MM.1S (cell line): ENCODE measurements around the gene SLIT3.

Source experiments
- DNase-seq: peaks from one replicate; pipeline ENCODE4 v3.0.0-alpha.2; 2015
- H2AFZ ChIP-seq: fragments of 300-600 bp; sonication (generic); 2 replicates; pipeline ENCODE4 v1.6.0; 2016; ENCODE audit warnings: antibody characterized with exemption, low read length
- H3F3A ChIP-seq: fragments of 300-600 bp; sonication (generic); 2 replicates; pipeline ENCODE4 v1.6.1; 2016; ENCODE audit warnings: mild to moderate bottlenecking, antibody characterized with exemption, low read length, moderate library complexity, mixed read lengths; ENCODE audit not compliant: insufficient read depth
- H3K27ac ChIP-seq: fragments of 300-600 bp; sonication (generic); 2 replicates; pipeline ENCODE4 v1.5.1; 2016; ENCODE audit warnings: mild to moderate bottlenecking, low read length
- H3K27me3 ChIP-seq: fragments of 300-600 bp; sonication (generic); replicated peaks from 2 replicates; pipeline ENCODE4 v1.6.0; 2016; ENCODE audit warnings: low read length; ENCODE audit not compliant: insufficient read depth
- H3K36me3 ChIP-seq: fragments of 300-600 bp; sonication (generic); replicated peaks from 2 replicates; pipeline ENCODE4 v1.6.1; 2016; ENCODE audit warnings: mild to moderate bottlenecking, low read length, mixed read lengths; ENCODE audit not compliant: insufficient read depth
- H3K4me1 ChIP-seq: fragments of 300-600 bp; sonication (generic); 2 replicates; pipeline ENCODE4 v1.6.1; 2016; ENCODE audit warnings: low read length, mixed read lengths
- H3K4me2 ChIP-seq: fragments of 300-600 bp; sonication (generic); 2 replicates; pipeline ENCODE4 v1.6.0; 2016; ENCODE audit warnings: low read depth, low read length
- H3K4me3 ChIP-seq: fragments of 300-600 bp; sonication (generic); 2 replicates; pipeline ENCODE4 v1.5.1; 2016; ENCODE audit warnings: low read length, mixed read lengths
- H3K79me2 ChIP-seq: fragments of 300-600 bp; sonication (generic); 2 replicates; pipeline ENCODE4 v1.6.1; 2016; ENCODE audit warnings: mixed run types, low read length, mixed read lengths
- H3K9ac ChIP-seq: fragments of 300-600 bp; sonication (generic); 2 replicates; pipeline ENCODE4 v1.6.1; 2016; ENCODE audit warnings: low read length, mixed read lengths
- H3K9me2 ChIP-seq: fragments of 300-600 bp; sonication (generic); replicated peaks from 2 replicates; pipeline ENCODE4 v1.6.1; 2016; ENCODE audit warnings: mild to moderate bottlenecking, low read length, mixed read lengths; ENCODE audit not compliant: insufficient read depth
- H3K9me3 ChIP-seq: fragments of 300-600 bp; sonication (generic); replicated peaks from 2 replicates; pipeline ENCODE4 v1.6.1; 2016; ENCODE audit warnings: mild to moderate bottlenecking, low read length, mixed read lengths; ENCODE audit not compliant: insufficient read depth
- H4K20me1 ChIP-seq: fragments of 300-600 bp; sonication (generic); 2 replicates; pipeline ENCODE4 v1.6.1; 2016; ENCODE audit warnings: mild to moderate bottlenecking, low read length, moderate library complexity, mixed read lengths; ENCODE audit not compliant: insufficient read depth
- EZH2 ChIP-seq: fragments of 300-600 bp; sonication (generic); optimal IDR thresholded peaks from 2 replicates; pipeline ENCODE3; 2017; ENCODE audit warnings: low read depth, mild to moderate bottlenecking, antibody characterized with exemption, low read length, mixed read lengths
- EZH2phosphoT487 ChIP-seq: fragments of 300-600 bp; sonication (generic); IDR thresholded peaks from 2 replicates; pipeline ENCODE4 v1.6.1; 2018; ENCODE audit warnings: antibody characterized with exemption, low read length
- TF ChIP-seq, protein P1 (sequence below): fragments of 300-600 bp; sonication (generic); IDR thresholded peaks from 2 replicates; pipeline ENCODE4 v1.5.1; 2016; ENCODE audit warnings: antibody characterized with exemption, low read length, mixed read lengths

Gene SLIT3

DNA sequence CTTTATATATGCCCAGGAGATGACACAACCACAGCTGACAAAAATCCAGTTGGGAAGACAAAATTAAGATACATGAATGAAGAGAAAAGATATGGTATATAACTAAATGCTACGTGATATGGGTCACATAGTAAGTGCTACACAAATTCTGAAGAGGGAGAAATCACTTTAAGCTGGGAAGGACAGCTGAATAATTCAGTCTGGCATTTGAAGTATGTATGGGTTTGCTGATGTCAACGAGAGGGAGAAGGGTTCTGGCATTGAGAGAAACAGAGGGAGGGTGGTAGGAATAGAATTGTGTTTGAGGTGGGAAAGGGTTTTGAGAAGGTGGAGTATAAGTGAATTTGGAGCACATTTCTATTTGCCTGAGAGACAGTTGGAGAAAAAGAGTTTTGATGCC is 6.7 kb upstream of the SLIT3 start:
- Histone ChIP-seq H3K4me3 (no peak overlapping the region), H3K9me2 (no peaks in the 10 kb centered on the region), H3K4me1 (no peaks in the 10 kb centered on the region), H3K4me2 (no peak overlapping the region), H3K36me3 (no peaks in the 10 kb centered on the region), H3K9ac (no peak overlapping the region), H2AFZ (no peak overlapping the region), H3K79me2 (no peaks in the 10 kb centered on the region), H4K20me1 (no peaks in the 10 kb centered on the region), H3K27ac (no peak overlapping the region), H3K27me3 (no peaks in the 10 kb centered on the region), H3K9me3 (no peaks in the 10 kb centered on the region), H3F3A (no peaks in the 10 kb centered on the region)
- TF ChIP-seq EZH2, result no peak
- no peak for TF ChIP-seq EZH2phosphoT487
- DNase-seq, result no peak

DNA sequence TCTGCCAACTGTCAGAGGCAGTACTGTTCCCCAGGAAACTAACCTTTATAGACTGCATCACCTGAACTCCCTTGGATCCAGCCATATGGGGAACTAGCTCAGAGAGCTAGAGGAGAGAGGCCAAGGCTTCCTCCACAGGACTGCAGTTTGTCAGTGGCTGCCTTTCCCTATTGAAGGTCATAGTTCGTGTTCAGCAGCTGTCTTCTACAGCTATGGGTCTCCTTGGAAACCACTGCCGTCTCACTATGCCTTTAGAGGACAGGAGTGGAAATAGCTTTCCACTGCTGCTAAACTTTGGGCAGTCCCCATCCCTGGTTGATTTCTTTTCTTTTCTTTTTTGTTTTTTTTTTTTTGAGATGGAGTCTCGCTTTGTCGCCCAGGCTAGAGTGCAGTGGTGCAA is 4.4 kb upstream of the SLIT3 start:
- no peaks in the 10 kb centered on the region for H3K9me3 ChIP-seq
- no peak overlapping the region for H3K9ac ChIP-seq
- H3K27me3 ChIP-seq, result peaks cover 11% of the 10 kb centered on the region; the same call in 1 of the 2 replicates
- no peaks in the 10 kb centered on the region for H3K9me2 ChIP-seq
- H4K20me1 ChIP-seq, result no peaks in the 10 kb centered on the region
- DNase-seq, result no peak
- no peaks in the 10 kb centered on the region for H3K79me2 ChIP-seq
- H3F3A ChIP-seq, result no peaks in the 10 kb centered on the region
- no peaks in the 10 kb centered on the region for H3K4me1 ChIP-seq
- H3K4me2 ChIP-seq, result no peak overlapping the region
- no peak overlapping the region for H3K4me3 ChIP-seq
- H3K36me3 ChIP-seq, result no peaks in the 10 kb centered on the region
- H3K27ac ChIP-seq, result no peak overlapping the region
- H2AFZ ChIP-seq, result no peak overlapping the region
- TF ChIP-seq EZH2phosphoT487 (no peak), EZH2 (no peak)
- TF ChIP-seq, protein P1, sequence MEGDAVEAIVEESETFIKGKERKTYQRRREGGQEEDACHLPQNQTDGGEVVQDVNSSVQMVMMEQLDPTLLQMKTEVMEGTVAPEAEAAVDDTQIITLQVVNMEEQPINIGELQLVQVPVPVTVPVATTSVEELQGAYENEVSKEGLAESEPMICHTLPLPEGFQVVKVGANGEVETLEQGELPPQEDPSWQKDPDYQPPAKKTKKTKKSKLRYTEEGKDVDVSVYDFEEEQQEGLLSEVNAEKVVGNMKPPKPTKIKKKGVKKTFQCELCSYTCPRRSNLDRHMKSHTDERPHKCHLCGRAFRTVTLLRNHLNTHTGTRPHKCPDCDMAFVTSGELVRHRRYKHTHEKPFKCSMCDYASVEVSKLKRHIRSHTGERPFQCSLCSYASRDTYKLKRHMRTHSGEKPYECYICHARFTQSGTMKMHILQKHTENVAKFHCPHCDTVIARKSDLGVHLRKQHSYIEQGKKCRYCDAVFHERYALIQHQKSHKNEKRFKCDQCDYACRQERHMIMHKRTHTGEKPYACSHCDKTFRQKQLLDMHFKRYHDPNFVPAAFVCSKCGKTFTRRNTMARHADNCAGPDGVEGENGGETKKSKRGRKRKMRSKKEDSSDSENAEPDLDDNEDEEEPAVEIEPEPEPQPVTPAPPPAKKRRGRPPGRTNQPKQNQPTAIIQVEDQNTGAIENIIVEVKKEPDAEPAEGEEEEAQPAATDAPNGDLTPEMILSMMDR, result no peak

- Histone ChIP-seq H3K4me3 (no peak overlapping the region), H3K4me1 (no peaks in the 10 kb centered on the region), H3F3A (no peaks in the 10 kb centered on the region), H3K9me2 (no peaks in the 10 kb centered on the region), H3K27ac (no peak overlapping the region), H3K36me3 (no peaks in the 10 kb centered on the region), H2AFZ (no peak overlapping the region), H3K79me2 (no peaks in the 10 kb centered on the region), H4K20me1 (no peaks in the 10 kb centered on the region), H3K4me2 (no peak overlapping the region), H3K9me3 (no peaks in the 10 kb centered on the region), H3K9ac (no peak overlapping the region), H3K27me3 (peaks cover 11% of the 10 kb centered on the region; the same call in 1 of the 2 replicates)
- DNase-seq, result no peak
- TF ChIP-seq, protein P1, result no peak
- TF ChIP-seq EZH2 (no peak), EZH2phosphoT487 (no peak)
Observed at GRCh38 chr5:169304175-169304574, 3.2 kb upstream of the SLIT3 start.

DNA sequence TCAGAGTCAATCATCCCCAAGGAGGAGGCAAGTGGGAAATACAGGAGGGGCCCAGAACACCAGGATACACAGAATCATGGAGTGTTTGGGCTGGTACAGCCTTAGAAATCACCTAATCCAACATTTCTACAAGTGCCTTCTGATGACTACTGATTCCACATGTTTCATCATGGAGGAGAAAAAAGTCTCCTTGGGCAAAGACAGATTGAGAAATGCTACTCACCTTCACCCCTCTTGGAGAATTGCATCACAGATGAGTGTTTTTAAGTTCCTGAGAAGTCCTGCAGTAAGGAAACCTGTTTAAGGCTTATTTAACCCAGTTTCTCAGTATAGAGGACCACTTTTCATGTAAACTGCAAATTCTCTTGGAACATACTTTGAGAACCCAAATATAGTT is 2.2 kb upstream of the SLIT3 start:
- Histone ChIP-seq H3K4me3 (no peak overlapping the region), H2AFZ (no peak overlapping the region), H3K9me2 (no peaks in the 10 kb centered on the region), H3K79me2 (no peaks in the 10 kb centered on the region), H3K4me1 (no peaks in the 10 kb centered on the region), H3K9me3 (no peaks in the 10 kb centered on the region), H3K4me2 (no peak overlapping the region), H4K20me1 (no peaks in the 10 kb centered on the region), H3K27me3 (peaks cover 11% of the 10 kb centered on the region; the same call in 1 of the 2 replicates), H3K9ac (no peak overlapping the region), H3F3A (no peaks in the 10 kb centered on the region), H3K27ac (no peak overlapping the region), H3K36me3 (no peaks in the 10 kb centered on the region)
- TF ChIP-seq, protein P1, result no peak
- TF ChIP-seq EZH2, result no peak
- TF ChIP-seq EZH2phosphoT487, result no peak
- no peak for DNase-seq
